Osteocyte (in vitro differentiated cells): ENCODE measurements around the gene NIT2. TPM values are rescaled to one million over a fixed set of nuclear protein-coding genes. Genes with fewer than 3 reads are reported as not detected.

Source experiments
- DNase-seq: peaks from one replicate; pipeline ENCODE4 v3.0.0; 2021; ENCODE audit warnings: mixed read lengths; ENCODE audit not compliant: unreplicated experiment; ENCODE audit errors: extremely low spot score
- H3K27ac Mint-ChIP-seq: one replicate; pipeline ENCODE4 v1.8.0; 2021; ENCODE audit warnings: mild to moderate bottlenecking, mixed read lengths; ENCODE audit not compliant: unreplicated experiment
- H3K27me3 Mint-ChIP-seq: one replicate; pipeline ENCODE4 v1.8.0; 2021; ENCODE audit warnings: mixed read lengths; ENCODE audit not compliant: unreplicated experiment
- H3K36me3 Mint-ChIP-seq: one replicate; pipeline ENCODE4 v1.8.0; 2021; ENCODE audit warnings: mixed read lengths; ENCODE audit not compliant: unreplicated experiment
- H3K4me1 Mint-ChIP-seq: one replicate; pipeline ENCODE4 v1.8.0; 2021; ENCODE audit warnings: mixed read lengths; ENCODE audit not compliant: unreplicated experiment
- H3K4me3 Mint-ChIP-seq: one replicate; pipeline ENCODE4 v1.8.0; 2021; ENCODE audit warnings: mild to moderate bottlenecking, moderate library complexity, mixed read lengths; ENCODE audit not compliant: unreplicated experiment
- H3K9me3 Mint-ChIP-seq: one replicate; pipeline ENCODE4 v1.8.0; 2021; ENCODE audit warnings: mixed read lengths; ENCODE audit not compliant: unreplicated experiment
- CTCF ChIP-seq: fragments of 200-600 bp; sonication (generic); IDR thresholded peaks from 2 replicates; pipeline ENCODE4 v1.5.0; 2021; ENCODE audit warnings: antibody characterized with exemption, mild to moderate bottlenecking, moderate library complexity
- total RNA-seq: library from RNA; stranded (reverse); gene quantifications from 2 replicates; pipeline ENCODE4 v1.2.1, GENCODE V29; 2021

NIT2 gene
- total RNA-seq, 1 donor from 2014 or later, result 46.3 TPM

GRCh38 chr3:100403362-100404249, 69.0 kb downstream of the NIT2 start:
- no peaks in the 10 kb centered on the region for H3K27me3 Mint-ChIP-seq
- H3K9me3 Mint-ChIP-seq, result peaks cover 15% of the 10 kb centered on the region
- TF ChIP-seq CTCF, result no peak
- no peak for DNase-seq
- H3K36me3 Mint-ChIP-seq, result peaks cover 13% of the 10 kb centered on the region
- H3K27ac Mint-ChIP-seq, result peak overlapping the region; percentile 99
- H3K4me1 Mint-ChIP-seq, result peaks cover 41% of the 10 kb centered on the region
- H3K4me3 Mint-ChIP-seq, result peak overlapping the region; percentile 98

- Mint-ChIP-seq H3K27me3 (no peaks in the 10 kb centered on the region), H3K27ac (no peak overlapping the region), H3K4me3 (no peak overlapping the region), H3K36me3 (peaks cover 16% of the 10 kb centered on the region), H3K9me3 (peaks cover 15% of the 10 kb centered on the region), H3K4me1 (peaks cover 36% of the 10 kb centered on the region)
- DNase-seq, result no peak
- TF ChIP-seq CTCF, result no peak
These were observed 69.6 kb downstream of the NIT2 start for GRCh38 chr3:100404250-100404548.

DNA sequence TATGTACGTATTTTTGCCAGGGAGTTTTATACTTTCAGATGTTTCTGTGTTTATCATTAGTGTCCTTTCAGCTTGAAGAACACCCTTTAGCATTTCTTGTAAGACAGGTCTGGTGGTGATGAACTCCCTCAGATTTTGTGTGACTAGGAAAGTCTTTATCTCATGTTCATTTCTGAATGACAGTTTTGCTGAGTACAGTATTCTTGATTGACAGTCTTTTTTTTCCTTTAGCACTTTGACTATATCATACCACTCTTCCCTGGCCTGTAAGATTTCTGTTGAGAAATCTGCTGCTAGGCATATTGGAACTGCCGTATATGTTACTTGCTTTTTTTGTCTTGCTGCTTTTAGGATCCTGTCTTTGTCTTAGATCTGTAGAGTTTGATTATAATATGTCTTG, 72.6 kb downstream of the NIT2 start:
- Mint-ChIP-seq H3K9me3 (peaks cover 22% of the 10 kb centered on the region), H3K4me1 (peaks cover 24% of the 10 kb centered on the region), H3K27ac (no peak overlapping the region), H3K27me3 (no peaks in the 10 kb centered on the region), H3K36me3 (peaks cover 27% of the 10 kb centered on the region), H3K4me3 (no peak overlapping the region)
- no peak for DNase-seq
- TF ChIP-seq CTCF, result no peak

- no peak overlapping the region for H3K4me3 Mint-ChIP-seq
These were observed 73.5 kb downstream of the NIT2 start for GRCh38 chr3:100407977-100408532.

More at GRCh38 chr3:100407977-100408532, 73.5 kb downstream of the NIT2 start:
- DNase-seq, result no peak
- Mint-ChIP-seq H3K27me3 (no peaks in the 10 kb centered on the region), H3K9me3 (peaks cover 22% of the 10 kb centered on the region), H3K36me3 (peaks cover 27% of the 10 kb centered on the region), H3K27ac (no peak overlapping the region), H3K4me1 (peaks cover 17% of the 10 kb centered on the region)
- TF ChIP-seq CTCF, result no peak

Other genes starting within 250 kb of the NIT2 start
- gene FILIP1L, start 220.3 kb upstream of the NIT2 start, total RNA-seq, result 47.0 and 49.3 TPM in 2 replicates
- gene TBC1D23, start 73.8 kb upstream of the NIT2 start, total RNA-seq, result 35.3 and 38.9 TPM in 2 replicates
- 36.3 and 38.0 TPM in 2 replicates for gene TOMM70, start 66.3 kb downstream of the NIT2 start, total RNA-seq
- gene LNP1, start 66.8 kb downstream of the NIT2 start, total RNA-seq, result 2.4 and 2.7 TPM in 2 replicates
- gene TMEM45A, start 157.9 kb downstream of the NIT2 start, total RNA-seq, result 29.1 and 30.6 TPM in 2 replicates